GM19193 (cell line): ENCODE data around the gene GNG14.

Source experiments
- POLR2A ChIP-seq: IDR thresholded peaks from 4 replicates; pipeline ENCODE4 v1.6.1; 2011; ENCODE audit not compliant: insufficient read depth, insufficient read length; ENCODE audit errors: extremely low read depth

The GNG14 gene

DNA sequence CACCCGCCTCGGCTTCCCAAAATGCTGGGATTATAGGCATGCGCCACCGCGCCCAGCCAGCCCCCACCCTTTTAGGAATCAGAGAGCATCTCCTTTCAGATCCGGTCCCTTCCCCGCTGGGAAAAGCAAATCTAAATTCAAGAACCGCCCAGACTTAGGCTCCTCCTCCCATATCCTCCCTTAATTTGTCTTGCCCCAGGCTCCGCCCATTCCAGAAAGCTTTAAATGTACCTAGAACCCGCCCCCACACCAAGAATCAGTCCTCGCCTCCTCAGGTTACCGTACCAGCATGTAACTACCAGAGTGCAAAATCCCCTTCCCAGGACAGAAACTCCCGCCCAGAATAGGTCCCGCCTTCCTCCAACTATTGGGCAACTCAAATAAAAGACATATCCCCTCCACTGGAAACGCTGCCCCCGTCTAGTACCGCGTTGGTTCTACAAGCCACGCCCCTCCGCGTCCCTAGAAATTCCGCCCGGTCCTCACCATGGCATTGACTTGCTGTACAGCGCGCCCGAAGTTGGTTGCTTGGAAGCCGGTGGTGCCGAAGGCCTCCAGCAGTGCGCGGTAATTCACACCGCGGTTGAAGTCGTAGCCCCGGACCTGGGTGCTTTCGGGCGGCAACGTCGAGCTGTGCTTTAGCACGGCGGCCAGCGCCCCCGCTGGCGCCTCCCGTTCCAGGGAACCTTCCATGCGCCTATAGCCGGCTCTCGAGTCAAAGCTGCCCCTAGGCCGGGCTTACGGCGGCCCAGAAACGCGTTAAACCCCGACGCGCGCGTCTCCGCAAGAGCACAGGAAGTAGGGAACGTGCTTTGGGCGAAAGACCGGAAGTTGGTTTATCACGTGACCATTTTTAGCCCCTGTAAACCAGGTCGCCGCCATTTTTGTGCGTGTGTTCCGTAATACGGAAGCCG is 6.5 kb upstream of the GNG14 start, which contains the start of gene DHPS:
Gene DHPS (minus strand): TSS at position 807 of the 914 bp plus-strand sequence. CDS start 114 bp downstream, at position 693.
- peak; percentile 85 for TF ChIP-seq POLR2A

DNA sequence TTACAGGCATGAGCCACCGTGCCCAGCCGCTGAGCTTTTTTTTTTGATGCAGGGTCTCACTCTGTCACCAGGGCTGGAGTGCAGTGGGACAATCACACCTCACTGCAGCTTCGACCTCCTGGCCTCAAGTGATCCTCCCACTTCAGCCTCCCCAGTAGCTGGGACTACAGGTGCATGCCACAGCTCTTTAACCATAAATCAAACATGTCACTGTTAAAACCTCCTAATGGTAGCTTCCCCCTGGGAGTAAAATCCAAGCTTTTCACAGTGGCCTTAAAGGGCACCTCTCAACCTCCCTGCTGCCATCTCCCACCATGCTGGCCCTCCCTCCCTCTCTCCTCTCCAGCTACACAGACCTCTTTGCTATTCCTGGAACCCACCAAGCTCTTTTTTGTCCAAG is 2.0 kb upstream of the GNG14 start:
- TF ChIP-seq POLR2A = no peak

DNA sequence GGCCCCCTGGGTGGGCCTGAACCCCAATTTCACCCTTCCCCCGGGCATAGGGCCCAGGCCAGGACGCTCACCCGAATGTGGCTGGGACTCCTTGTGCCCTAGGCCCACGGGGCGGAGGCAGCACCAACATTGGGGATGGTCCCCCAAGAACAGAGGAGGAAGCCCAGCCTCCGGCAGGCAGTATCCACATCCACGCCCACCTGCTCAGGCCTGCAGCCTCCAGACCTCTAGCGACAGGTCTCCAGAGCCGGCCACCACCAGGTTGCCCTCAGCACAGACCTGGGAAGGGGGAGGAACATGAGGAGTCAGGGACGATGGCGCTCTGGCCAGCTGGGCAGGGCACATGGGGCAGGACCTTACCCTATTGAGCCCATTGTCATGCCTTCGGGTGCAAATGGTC is 1.2 kb downstream of the GNG14 start:
- no peak for TF ChIP-seq POLR2A

DNA sequence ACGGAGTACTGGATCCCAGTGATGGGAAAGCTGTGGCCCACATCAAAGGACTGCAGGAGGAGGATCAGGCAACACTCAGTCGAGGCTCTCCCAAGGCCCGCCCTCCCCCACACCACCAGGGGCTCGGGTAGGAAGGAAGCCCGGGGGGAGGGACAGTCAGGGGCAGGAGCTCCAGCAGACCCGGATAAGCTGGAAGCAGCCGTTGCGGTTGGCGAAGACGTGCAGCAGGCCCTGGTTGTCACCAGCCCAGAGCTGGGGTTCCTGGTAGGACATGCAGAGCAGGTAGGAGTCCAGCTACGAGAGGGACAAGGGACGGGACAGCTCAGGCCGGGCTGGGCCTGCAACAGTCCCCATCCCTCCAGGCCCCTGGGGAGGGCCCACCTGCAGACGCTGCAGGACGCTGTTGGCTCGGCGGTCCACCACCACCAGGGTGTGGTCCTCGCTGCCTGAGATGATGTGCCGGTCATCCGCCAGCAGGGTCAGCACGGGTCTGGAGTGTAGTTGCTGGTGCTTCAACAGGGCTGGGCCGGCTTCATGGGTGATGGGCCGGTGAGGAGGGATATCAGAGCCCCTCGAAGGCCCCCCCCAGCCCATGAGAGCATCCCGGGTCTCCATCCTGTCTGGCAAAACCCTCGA is 1.9 kb downstream of the GNG14 start:
- no peak for TF ChIP-seq POLR2A

DNA sequence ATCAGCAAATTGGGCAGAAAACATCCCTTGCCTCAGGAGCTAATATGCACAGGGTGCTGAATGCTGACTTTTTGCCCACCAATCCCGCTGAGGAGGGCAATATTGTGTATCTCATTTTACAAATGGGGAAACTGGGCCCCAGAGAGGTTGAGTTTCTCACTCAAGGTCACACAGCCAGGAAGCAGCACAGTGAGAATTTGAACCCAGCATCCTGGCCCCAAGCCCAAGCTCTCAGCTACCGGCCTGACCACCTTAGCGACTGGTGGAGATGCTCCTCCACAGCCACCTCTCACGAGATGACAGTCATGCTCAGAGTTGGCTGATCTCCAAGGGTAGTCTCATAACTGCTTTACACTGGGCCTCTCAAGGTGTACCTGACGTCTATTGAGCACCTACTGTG is 5.2 kb downstream of the GNG14 start:
- no peak for TF ChIP-seq POLR2A

DNA sequence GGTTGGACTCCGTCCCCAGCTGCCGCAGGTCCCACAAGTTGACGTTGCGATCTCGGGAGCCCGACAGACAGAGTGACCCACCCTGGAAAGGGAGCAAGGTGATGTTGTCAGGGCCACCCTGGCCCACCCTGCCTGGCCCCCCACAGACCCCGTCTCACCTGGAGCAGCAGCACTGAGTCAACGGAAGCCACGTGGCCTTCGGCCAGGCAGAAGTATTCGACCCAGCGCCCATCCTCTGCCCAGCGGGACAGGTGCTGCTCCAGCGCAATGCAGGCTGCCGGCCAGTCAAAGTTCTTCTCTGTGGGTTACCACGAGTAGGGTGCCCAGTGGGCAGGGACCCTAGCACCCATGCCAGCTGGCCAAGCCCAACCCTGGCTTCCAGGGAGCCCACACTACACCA is 6.8 kb downstream of the GNG14 start:
- no peak for TF ChIP-seq POLR2A

DNA sequence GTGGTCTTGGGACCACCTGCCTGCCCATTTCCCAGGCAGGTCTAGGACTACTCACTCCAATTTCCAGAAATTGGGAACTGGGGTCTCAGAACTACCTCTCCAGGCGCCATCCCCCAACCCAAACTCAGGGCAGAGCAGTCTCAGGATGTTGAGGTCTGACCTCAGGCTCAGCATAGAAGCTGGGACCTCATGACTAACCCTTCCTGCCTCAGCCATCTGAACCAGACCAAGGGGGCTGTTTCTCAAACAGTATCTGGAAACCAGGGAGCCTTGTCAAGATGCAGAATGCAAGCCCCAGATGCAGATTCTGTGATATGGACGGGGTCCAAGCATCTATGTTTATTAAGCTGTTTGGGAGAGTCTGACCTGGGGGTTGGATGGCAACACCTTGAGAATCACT is 7.3 kb downstream of the GNG14 start:
- TF ChIP-seq POLR2A = no peak

DNA sequence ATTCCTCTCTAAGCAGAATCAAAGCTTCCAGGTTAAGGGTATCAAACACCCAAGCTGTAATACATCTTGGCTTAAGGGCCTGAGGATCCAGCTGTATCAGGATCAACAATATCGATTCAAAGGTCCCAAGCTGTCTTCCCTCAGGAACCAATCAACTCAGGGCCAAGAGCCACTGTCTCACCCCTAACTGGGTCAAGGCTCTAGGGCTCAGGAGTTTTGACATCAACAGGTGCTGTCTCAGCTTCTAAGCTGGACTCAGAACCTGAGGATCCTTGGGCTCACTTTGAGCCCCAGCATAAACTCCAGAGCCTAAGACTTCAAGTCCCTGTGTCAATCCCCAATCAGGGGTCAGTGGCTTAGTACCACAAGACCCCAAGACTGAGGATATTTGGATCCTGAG is 7.7 kb downstream of the GNG14 start:
- no peak for TF ChIP-seq POLR2A

DNA sequence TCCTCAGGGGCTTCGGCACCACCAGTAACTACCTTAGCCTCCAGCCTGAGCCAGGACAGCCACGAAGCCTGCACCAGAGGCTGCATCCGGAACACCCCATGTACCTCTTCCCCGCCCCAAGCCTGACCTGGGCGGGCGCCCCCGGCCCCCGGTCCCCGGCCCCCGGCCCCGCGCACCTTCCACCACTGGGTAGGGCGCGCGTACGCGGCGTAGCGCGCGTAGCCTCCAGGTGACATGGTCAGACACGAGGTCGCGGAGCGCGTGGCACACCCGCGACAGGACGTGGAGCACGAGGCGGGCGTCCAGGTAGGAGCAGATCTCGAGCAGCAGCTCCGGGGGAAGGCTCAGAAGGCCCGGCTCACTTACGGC is 8.2 kb downstream of the GNG14 start:
- no peak for TF ChIP-seq POLR2A

DNA sequence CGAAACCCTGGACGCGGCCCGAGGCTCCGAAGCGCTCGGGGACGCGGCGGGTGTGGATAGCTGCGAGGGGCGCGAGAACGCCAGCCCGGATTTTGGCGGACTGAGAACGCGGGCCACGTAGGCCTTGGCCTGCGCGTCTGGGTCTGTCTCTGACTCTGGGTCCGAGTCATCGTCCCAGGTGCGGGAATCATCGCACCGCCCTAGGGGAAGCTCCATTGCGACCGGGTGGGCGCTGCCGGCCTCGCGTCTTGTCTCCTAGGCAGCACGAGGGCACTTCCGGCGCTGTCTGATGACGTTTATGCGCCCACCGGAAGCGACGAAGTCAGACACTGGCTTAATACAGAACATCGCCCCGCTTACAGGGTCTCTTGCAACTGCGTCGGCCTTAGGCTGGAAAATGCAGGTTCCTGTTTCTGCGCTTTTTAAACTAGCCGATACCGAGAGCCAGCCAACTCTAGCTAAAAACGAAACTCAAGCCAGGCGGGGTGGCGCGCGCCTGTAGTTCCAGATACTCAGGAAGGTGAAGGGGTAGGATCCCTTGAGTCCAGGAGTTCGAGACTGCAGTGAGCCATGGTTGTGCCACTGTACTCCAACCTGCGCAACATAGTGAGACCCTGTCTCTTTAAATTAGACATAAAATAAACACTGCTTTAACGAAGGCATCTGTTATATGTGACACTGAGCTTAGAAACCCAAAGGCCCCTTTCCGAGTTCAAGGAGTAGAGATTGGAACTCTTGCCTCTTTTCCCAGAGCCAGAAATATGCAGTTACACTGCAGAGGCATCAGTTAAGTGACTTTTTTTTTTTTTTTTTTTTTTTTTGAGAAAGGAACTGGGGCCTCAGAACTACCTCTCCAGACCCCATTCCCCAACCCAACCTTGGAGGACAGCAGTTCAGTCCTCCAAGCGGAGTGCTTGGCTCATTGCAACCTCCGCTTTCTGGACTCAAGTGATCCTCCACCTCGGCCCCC is 8.9 kb downstream of the GNG14 start, which contains the start of gene FBXW9:
Gene FBXW9 (minus strand): TSS at position 266 of the 970 bp plus-strand sequence. CDS start 50 bp downstream, at position 216.
- peak; percentile 77 for TF ChIP-seq POLR2A

DNA sequence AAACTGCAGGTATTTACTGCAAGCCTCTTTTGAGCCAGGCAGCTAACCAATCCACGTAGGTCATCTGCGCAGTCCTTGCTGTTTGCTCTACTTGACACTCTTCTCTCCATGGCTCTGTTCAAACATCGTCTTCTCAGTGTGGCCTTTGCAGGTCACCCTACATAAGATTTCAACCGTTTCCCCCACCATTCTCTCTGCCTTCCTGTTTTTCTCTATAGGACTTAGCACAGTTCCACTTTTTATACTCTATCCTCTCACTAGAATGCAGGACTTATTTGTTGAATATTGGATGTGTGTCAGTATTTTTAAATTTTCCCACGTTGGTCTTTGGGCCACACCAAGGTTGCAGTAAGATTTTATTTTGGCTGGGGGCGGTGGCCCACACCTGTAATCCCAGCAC is 10.3 kb downstream of the GNG14 start:
- TF ChIP-seq POLR2A = no peak

DNA sequence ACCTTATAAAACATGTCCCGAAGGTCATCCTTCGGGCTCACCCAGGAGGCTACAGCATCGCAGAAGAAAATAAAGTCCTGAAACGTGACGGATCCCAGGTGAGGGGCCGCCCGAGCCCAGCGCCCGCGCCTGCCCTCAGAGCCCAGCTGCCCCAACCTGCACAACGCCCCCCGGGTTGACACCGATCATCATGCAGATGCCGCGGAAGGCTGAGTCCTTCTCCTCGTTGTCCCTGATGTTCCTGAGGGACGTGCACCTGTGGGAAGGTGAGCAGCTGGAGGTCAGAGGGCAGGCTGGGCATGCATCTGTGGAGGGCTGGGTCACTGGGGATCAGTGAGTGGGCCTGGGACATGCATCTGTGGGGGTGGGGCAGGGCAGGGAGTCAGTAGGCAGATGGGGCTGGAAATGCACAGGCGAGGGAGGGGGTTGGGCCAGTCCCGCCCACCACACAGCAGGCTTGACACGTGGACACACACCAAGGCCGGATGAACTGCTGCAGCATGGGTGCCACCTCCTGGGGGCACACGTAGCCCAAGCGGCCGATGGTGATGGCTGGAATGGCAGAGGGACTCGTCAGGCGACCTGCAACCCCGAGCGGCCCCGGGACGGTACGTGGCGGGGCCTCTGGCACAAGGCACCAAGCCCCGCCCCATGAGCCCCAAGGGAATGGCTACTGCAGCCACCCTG is 13.9 kb downstream of the GNG14 start:
- TF ChIP-seq POLR2A = no peak

DNA sequence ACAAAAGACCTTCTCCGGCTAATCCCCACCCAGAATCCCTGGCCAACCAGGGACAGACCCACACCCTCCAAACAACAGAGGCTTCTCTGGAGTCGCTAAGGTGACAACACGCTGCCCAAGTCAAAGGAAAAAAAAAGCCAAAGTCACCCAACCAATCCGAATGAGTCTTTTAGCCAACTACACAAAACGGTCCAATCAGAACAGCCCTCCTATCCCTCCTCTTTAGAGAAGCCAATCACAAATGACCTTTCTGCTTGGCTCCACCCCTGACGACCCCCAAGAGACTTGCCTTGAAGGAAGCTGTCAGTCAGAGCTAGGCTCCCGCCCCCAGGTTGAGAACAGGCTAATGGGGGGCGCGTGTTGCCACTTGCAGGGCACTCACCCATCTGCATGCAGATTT is 15.2 kb downstream of the GNG14 start:
- no peak for TF ChIP-seq POLR2A

DNA sequence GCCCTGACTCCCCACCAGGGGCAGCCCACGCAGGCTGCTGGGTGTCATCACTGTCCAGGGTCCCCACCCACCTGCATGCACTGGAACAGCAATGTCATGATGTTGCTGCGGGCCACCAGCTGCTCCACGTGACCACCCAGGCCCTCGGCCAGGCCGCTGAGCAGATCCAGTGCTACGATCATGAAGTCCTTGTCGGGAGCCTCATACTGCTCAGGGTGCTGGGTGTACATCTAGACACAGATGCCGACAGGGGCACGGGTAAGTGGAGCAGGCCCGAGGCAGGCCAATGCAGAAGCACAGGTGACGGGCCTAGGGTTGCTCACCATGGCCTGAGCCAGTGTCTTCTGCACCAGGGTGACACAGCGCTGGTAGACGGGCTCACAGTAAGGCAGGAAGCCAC is 17.4 kb downstream of the GNG14 start:
- no peak for TF ChIP-seq POLR2A
